ENCODE results near the gene CBARP.

CBARP gene

DNA sequence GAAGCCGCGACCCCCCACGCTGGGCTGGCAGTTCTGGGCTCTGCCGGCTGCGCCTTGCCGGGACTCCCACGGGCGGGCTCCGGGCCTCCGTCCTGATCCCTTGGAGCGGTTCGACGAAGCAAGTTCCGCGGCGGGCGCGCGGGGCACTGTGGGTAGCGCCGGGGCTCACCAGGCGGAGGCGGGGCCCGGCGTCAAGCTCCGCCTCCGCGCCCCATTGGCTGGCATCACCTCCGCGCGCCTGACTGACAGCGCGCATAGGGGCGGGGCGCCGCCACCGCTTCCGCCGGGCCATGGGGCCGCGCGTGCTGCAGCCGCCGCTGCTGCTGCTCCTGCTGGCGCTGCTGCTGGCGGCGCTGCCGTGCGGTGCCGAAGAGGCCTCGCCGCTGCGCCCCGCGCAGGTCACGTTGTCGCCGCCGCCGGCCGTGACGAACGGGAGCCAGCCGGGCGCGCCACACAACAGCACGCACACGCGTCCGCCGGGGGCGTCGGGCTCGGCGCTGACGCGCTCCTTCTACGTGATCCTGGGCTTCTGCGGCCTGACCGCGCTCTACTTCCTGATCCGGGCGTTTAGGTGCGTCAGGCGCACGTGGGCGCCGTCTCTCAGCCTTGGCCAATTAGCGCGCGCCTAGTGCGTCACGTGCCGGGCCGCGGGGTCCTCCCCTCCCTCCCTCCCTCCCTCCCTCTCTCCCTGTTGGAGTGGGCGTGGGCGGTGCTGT lies 37.6 kb upstream of the CBARP start, which contains the start of gene FAM174C:
Gene FAM174C (plus strand): TSS at position 271 of the 716 bp plus-strand sequence. CDS start 20 bp downstream, at position 291.
- DNase-seq, result peak; percentile 97 to 98 (median 98)

DNA sequence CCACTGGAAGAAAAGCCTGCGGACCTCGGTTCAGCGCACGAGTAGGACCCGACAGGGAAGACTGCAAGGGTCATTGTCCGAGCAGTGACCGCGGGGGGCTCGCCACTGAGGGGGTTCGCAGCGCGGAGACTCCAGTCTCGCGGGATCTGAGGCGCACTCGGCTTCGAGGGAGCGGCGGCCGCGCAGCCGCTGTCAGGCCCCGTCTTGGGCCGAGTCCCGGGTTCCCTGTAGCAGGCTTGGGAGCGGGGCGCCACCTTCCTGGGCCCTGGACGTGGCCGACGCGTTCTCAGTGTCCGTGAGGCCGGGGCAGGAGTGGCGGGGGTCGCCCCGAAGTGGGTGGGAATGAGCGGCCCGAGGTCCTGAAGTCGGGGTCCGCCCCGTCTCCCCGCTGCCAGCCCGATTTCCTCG lies 37.1 kb upstream of the CBARP start:
- DNase-seq, result no peak

GRCh38 chr19:1274081-1274851 lies 36.5 kb upstream of the CBARP start:
- DNase-seq, result no peak

DNA sequence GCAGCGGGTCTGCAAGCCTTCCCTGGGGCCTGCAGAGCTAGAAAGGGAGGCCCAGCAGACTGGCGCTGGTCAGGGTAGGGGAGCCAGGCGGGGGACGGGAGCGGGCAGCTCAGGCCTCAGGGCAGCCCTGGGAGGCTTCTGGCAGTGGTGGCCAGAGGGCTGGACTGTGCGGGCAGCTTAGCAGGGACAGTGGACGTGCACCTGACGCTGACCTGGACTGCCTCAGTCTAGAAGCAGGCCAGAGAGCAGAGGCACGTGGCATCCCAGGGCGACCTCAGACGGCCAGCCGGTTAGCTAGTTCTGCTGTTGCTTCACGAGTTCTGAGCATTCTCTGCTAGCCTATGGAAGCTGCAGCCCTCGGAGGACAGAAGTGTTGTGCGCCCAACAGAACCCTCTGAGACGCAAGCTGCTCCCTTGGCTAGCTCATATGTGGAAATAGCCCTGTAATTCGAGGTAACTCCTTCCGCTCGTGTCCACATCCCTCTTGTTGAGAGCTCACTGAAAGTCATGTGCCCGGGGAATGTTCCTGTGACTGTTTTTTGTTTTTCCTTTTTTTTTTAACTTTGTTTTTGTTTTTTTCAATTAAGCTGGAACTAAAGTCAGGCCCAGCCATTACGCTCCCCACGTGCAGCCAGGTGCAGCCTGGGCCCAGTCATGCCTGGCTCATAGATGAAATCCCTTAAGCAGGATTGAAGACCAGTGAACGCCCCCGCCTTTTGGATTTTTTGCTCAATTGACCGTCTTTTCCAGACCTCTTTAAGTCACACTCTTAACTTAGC lies 35.6 kb upstream of the CBARP start:
- DNase-seq, result no peak

- DNase-seq, result no peak
These were observed 34.8 kb upstream of the CBARP start for GRCh38 chr19:1272423-1273262.

GRCh38 chr19:1271528-1272422 lies 34.0 kb upstream of the CBARP start:
- DNase-seq, result no peak

DNA sequence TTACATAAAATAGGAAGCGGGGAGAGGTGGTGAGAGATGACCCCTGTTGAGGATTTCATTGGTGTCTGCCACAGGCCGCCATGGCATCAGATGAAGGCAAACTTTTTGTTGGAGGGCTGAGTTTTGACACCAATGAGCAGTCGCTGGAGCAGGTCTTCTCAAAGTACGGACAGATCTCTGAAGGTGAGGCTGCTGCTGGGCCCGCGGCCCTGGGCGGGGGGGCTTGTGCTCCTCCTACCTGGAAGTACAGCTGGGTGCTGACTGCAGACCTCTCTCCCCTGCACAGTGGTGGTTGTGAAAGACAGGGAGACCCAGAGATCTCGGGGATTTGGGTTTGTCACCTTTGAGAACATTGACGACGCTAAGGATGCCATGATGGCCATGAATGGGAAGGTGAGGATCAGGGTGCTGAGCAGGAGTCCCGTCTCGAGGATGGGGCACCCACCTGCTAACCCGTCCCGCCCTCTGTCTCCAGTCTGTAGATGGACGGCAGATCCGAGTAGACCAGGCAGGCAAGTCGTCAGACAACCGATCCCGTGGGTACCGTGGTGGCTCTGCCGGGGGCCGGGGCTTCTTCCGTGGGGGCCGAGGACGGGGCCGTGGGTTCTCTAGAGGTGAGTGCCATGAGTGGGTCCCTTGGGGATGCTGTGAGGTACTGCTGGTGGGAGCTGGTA lies 33.2 kb upstream of the CBARP start:
- DNase-seq, result no peak

GRCh38 chr19:1270213-1270853 lies 32.5 kb upstream of the CBARP start:
- no peak for DNase-seq

- DNase-seq, result peak; percentile 90 to 94 (median 93)
These were observed 31.8 kb upstream of the CBARP start for GRCh38 chr19:1269478-1270212.

- DNase-seq, result peak; percentile 98 to 100 (median 99)
These were observed 31.3 kb upstream of the CBARP start, which contains the start of gene CIRBP for GRCh38 chr19:1269065-1269477. Gene CIRBP, plus strand, starts transcription at chr19:1269332. Its CDS starts 1,602 bp downstream, at chr19:1270934.

GRCh38 chr19:1268226-1269064 lies 30.6 kb upstream of the CBARP start:
- DNase-seq, result no peak

GRCh38 chr19:1267477-1268225 lies 29.8 kb upstream of the CBARP start:
- peak in 2 of 3 experiments; percentile 72 to 75 for DNase-seq

GRCh38 chr19:1266916-1267476 lies 29.2 kb upstream of the CBARP start:
- peak; percentile 73 to 94 (median 87) for DNase-seq

DNA sequence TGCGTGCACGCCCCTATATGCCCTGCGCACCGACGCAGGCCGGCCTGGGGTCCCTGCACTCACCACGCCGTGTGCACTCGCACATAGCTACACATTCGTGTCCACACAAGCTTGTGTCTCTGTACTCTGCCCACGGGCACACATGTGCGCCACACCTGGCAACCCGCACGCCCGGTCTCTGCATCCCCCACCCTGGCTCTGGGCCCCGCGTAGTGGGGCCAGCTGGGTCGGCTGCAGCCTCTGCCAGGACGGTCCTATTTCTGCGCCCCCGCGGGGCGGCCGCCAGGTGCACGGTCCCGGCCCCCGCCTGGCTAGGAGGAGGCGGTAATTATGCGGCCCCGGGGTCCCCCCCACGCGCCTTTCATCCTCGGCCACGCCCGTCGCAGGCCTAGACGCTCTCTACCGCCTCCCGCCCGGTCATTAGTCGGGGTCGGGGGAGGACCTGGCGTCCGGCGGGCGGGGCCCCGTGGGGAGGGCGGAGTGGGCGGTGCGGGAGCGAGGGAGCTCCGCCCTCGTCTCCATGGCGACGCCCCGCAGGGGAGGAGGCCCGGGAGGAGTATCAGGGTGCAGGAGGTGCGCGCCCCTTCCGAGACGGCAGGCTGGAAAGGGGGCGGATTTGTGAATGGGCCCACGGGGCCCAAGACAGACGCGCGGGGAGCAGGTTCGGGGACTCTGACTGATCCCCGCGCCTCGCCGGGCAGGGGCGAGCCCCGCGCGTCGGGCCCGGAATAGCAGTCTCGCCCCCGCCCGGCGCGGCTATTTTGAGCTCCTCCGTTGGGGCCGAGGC lies 28.5 kb upstream of the CBARP start:
- DNase-seq, result peak; percentile 90 to 97 (median 96)

GRCh38 chr19:1265615-1266128 lies 27.9 kb upstream of the CBARP start:
- no peak for DNase-seq
